ENCODE data around the gene FRMD5.

- TF ChIP-seq CTCF (IDR thresholded peaks at IDR 0.05) (no peak), EZH2 (IDR thresholded peaks at IDR 0.05; ENCODE audit: borderline replicate concordance, insufficient read depth, low read depth, low read length, poor library complexity, severe bottlenecking) (no peak)
These were observed 57.3 kb downstream of the FRMD5 start for GRCh38 chr15:44137750-44138149.
